ENCODE measurements around the gene ATXN10. TPM values are rescaled to one million over a fixed set of nuclear protein-coding genes. Genes with fewer than 3 reads are reported as not detected.

Gene ATXN10
- total RNA-seq, 2 experiments from 2014 or later = 75.9 to 81.0 TPM

GRCh38 chr22:45754822-45755221 is 83.2 kb downstream of the ATXN10 start:
- Mint-ChIP-seq H3K36me3 (peaks cover 4% of the 10 kb centered on the region), H3K27me3 (no peaks in the 10 kb centered on the region), H3K4me1 (peaks cover 8% of the 10 kb centered on the region), H3K4me3 (no peak overlapping the region), H3K27ac (no peak overlapping the region), H3K9me3 (no peaks in the 10 kb centered on the region)
- POLR2A ChIA-PET = no interaction called here
- DNase-seq = no peak
- ATAC-seq (ENCODE audit: low read depth) = no peak

- H3K36me3 Mint-ChIP-seq = peaks cover 4% of the 10 kb centered on the region
- POLR2A ChIA-PET = no interaction called here
- no peak overlapping the region for H3K27ac Mint-ChIP-seq
- H3K27me3 Mint-ChIP-seq = no peaks in the 10 kb centered on the region
- no peaks in the 10 kb centered on the region for H3K9me3 Mint-ChIP-seq
- no peak for DNase-seq
- H3K4me1 Mint-ChIP-seq = peaks cover 8% of the 10 kb centered on the region
- ATAC-seq (ENCODE audit: low read depth) = no peak
- no peak overlapping the region for H3K4me3 Mint-ChIP-seq
Observed at GRCh38 chr22:45756558-45756957, 84.9 kb downstream of the ATXN10 start.

GRCh38 chr22:45757068-45757467 is 85.4 kb downstream of the ATXN10 start:
- Mint-ChIP-seq H3K4me3 (no peak overlapping the region), H3K36me3 (peaks cover 4% of the 10 kb centered on the region), H3K27ac (no peak overlapping the region), H3K27me3 (no peaks in the 10 kb centered on the region), H3K4me1 (peaks cover 8% of the 10 kb centered on the region), H3K9me3 (no peaks in the 10 kb centered on the region)
- DNase-seq (no peak), ATAC-seq (ENCODE audit: low read depth) (no peak)
- POLR2A ChIA-PET = no interaction called here

- H3K27me3 Mint-ChIP-seq = no peaks in the 10 kb centered on the region
- no peak overlapping the region for H3K27ac Mint-ChIP-seq
- DNase-seq (no peak), ATAC-seq (ENCODE audit: low read depth) (no peak)
- H3K4me1 Mint-ChIP-seq = peaks cover 8% of the 10 kb centered on the region
- H3K36me3 Mint-ChIP-seq = peaks cover 4% of the 10 kb centered on the region
- H3K4me3 Mint-ChIP-seq = no peak overlapping the region
- H3K9me3 Mint-ChIP-seq = no peaks in the 10 kb centered on the region
- POLR2A ChIA-PET = no interaction called here
Observed at GRCh38 chr22:45757936-45758335, 86.3 kb downstream of the ATXN10 start.

- DNase-seq = no peak
- Mint-ChIP-seq H3K4me1 (peaks cover 8% of the 10 kb centered on the region), H3K36me3 (peaks cover 4% of the 10 kb centered on the region), H3K27ac (no peak overlapping the region), H3K9me3 (no peaks in the 10 kb centered on the region), H3K27me3 (no peaks in the 10 kb centered on the region), H3K4me3 (no peak overlapping the region)
- ATAC-seq (ENCODE audit: low read depth) = no peak
- POLR2A ChIA-PET = no interaction called here
Observed at GRCh38 chr22:45758603-45759002, 87.0 kb downstream of the ATXN10 start.

GRCh38 chr22:45760682-45761081 is 89.0 kb downstream of the ATXN10 start:
- ATAC-seq (ENCODE audit: low read depth) (no peak), DNase-seq (no peak)
- Mint-ChIP-seq H3K4me3 (no peak overlapping the region), H3K4me1 (no peaks in the 10 kb centered on the region), H3K27ac (no peak overlapping the region), H3K9me3 (no peaks in the 10 kb centered on the region), H3K36me3 (peaks cover 6% of the 10 kb centered on the region), H3K27me3 (no peaks in the 10 kb centered on the region)
- POLR2A ChIA-PET = no interaction called here

GRCh38 chr22:45762545-45763235 is 91.1 kb downstream of the ATXN10 start:
- Mint-ChIP-seq H3K4me1 (no peaks in the 10 kb centered on the region), H3K36me3 (peaks cover 4% of the 10 kb centered on the region), H3K27ac (no peak overlapping the region), H3K9me3 (no peaks in the 10 kb centered on the region), H3K27me3 (no peaks in the 10 kb centered on the region), H3K4me3 (no peak overlapping the region)
- no peak for DNase-seq
- POLR2A ChIA-PET = no interaction called here
- ATAC-seq (ENCODE audit: low read depth) = no peak

GRCh38 chr22:45763236-45763624 is 91.6 kb downstream of the ATXN10 start:
- DNase-seq (no peak), ATAC-seq (ENCODE audit: low read depth) (no peak)
- no peaks in the 10 kb centered on the region for H3K27me3 Mint-ChIP-seq
- H3K36me3 Mint-ChIP-seq = peaks cover 4% of the 10 kb centered on the region
- POLR2A ChIA-PET = no interaction called here
- H3K4me1 Mint-ChIP-seq = no peaks in the 10 kb centered on the region
- H3K9me3 Mint-ChIP-seq = no peaks in the 10 kb centered on the region
- no peak overlapping the region for H3K4me3 Mint-ChIP-seq
- H3K27ac Mint-ChIP-seq = no peak overlapping the region

- ATAC-seq (ENCODE audit: low read depth) (no peak), DNase-seq (no peak)
- H3K36me3 Mint-ChIP-seq = peaks cover 11% of the 10 kb centered on the region
Observed at GRCh38 chr22:45768490-45768889, 96.9 kb downstream of the ATXN10 start.

GRCh38 chr22:45769569-45770210 is 98.1 kb downstream of the ATXN10 start:
- POLR2A ChIA-PET = no interaction called here
- ATAC-seq (ENCODE audit: low read depth) = no peak
- no peaks in the 10 kb centered on the region for H3K9me3 Mint-ChIP-seq
- peaks cover 11% of the 10 kb centered on the region for H3K36me3 Mint-ChIP-seq
- no peaks in the 10 kb centered on the region for H3K4me1 Mint-ChIP-seq
- H3K4me3 Mint-ChIP-seq = no peak overlapping the region
- no peak overlapping the region for H3K27ac Mint-ChIP-seq
- no peaks in the 10 kb centered on the region for H3K27me3 Mint-ChIP-seq
- no peak for DNase-seq

More at GRCh38 chr22:45768490-45768889, 96.9 kb downstream of the ATXN10 start:
- H3K27ac Mint-ChIP-seq = no peak overlapping the region
- no peaks in the 10 kb centered on the region for H3K4me1 Mint-ChIP-seq
- no peak overlapping the region for H3K4me3 Mint-ChIP-seq
- H3K27me3 Mint-ChIP-seq = no peaks in the 10 kb centered on the region
- POLR2A ChIA-PET = no interaction called here
- no peaks in the 10 kb centered on the region for H3K9me3 Mint-ChIP-seq

GRCh38 chr22:45770506-45770905 is 98.9 kb downstream of the ATXN10 start:
- POLR2A ChIA-PET = no interaction called here
- H3K9me3 Mint-ChIP-seq = no peaks in the 10 kb centered on the region
- DNase-seq (no peak), ATAC-seq (ENCODE audit: low read depth) (no peak)
- peaks cover 10% of the 10 kb centered on the region for H3K36me3 Mint-ChIP-seq
- H3K27me3 Mint-ChIP-seq = no peaks in the 10 kb centered on the region
- H3K4me3 Mint-ChIP-seq = no peak overlapping the region
- H3K4me1 Mint-ChIP-seq = no peaks in the 10 kb centered on the region
- H3K27ac Mint-ChIP-seq = no peak overlapping the region

GRCh38 chr22:45771057-45771456 is 99.4 kb downstream of the ATXN10 start:
- H3K27ac Mint-ChIP-seq = no peak overlapping the region
- H3K9me3 Mint-ChIP-seq = no peaks in the 10 kb centered on the region
- no peak overlapping the region for H3K4me3 Mint-ChIP-seq
- POLR2A ChIA-PET = no interaction called here
- DNase-seq (no peak), ATAC-seq (ENCODE audit: low read depth) (no peak)
- H3K4me1 Mint-ChIP-seq = no peaks in the 10 kb centered on the region
- H3K36me3 Mint-ChIP-seq = peaks cover 9% of the 10 kb centered on the region
- no peaks in the 10 kb centered on the region for H3K27me3 Mint-ChIP-seq

- no peak for DNase-seq
- no peak for ATAC-seq (ENCODE audit: low read depth)
- no peak overlapping the region for H3K4me3 Mint-ChIP-seq
- POLR2A ChIA-PET = no interaction called here
- H3K27me3 Mint-ChIP-seq = no peaks in the 10 kb centered on the region
- no peaks in the 10 kb centered on the region for H3K9me3 Mint-ChIP-seq
- H3K36me3 Mint-ChIP-seq = peaks cover 9% of the 10 kb centered on the region
- no peak overlapping the region for H3K27ac Mint-ChIP-seq
- H3K4me1 Mint-ChIP-seq = no peaks in the 10 kb centered on the region
Observed at GRCh38 chr22:45771711-45772110, 100.1 kb downstream of the ATXN10 start.

GRCh38 chr22:45772743-45773142 is 101.1 kb downstream of the ATXN10 start:
- peaks cover 9% of the 10 kb centered on the region for H3K36me3 Mint-ChIP-seq
- H3K27ac Mint-ChIP-seq = no peak overlapping the region
- POLR2A ChIA-PET = no interaction called here
- no peaks in the 10 kb centered on the region for H3K27me3 Mint-ChIP-seq
- ATAC-seq (ENCODE audit: low read depth) = no peak
- H3K9me3 Mint-ChIP-seq = no peaks in the 10 kb centered on the region
- no peaks in the 10 kb centered on the region for H3K4me1 Mint-ChIP-seq
- no peak for DNase-seq
- no peak overlapping the region for H3K4me3 Mint-ChIP-seq
